LoVo (cell line): Measurements from ENCODE around the gene RELA.
"Not testable (repeated sequence)": the region's sequence is repeated elsewhere in the genome, so short reads cannot be mapped to it uniquely, and the experiment has no call there.

ENCODE experiments used
- DNase-seq: peaks from one replicate; pipeline ENCODE4 v3.0.0-alpha.2; 2016; ENCODE audit warnings: low spot score

RELA gene

GRCh38 chr11:65672180-65672860, 9.6 kb upstream of the RELA start:
- no peak for DNase-seq

GRCh38 chr11:65663639-65664200, 1.0 kb upstream of the RELA start:
- DNase-seq = peak; percentile 32

- DNase-seq = no peak
Observed at GRCh38 chr11:65662247-65662798, 393 bp downstream of the RELA start.

GRCh38 chr11:65661599-65662246, 993 bp downstream of the RELA start:
- no peak for DNase-seq

GRCh38 chr11:65660908-65661307, 1.8 kb downstream of the RELA start:
- not testable (repeated sequence) for DNase-seq

- DNase-seq = no peak
Observed at GRCh38 chr11:65660038-65660437, 2.7 kb downstream of the RELA start.

- no peak for DNase-seq
Observed at GRCh38 chr11:65658174-65659021, 4.3 kb downstream of the RELA start.

- DNase-seq = no peak
Observed at GRCh38 chr11:65657426-65657825, 5.3 kb downstream of the RELA start.

- DNase-seq = no peak
Observed at GRCh38 chr11:65655570-65656332, 7.0 kb downstream of the RELA start.

GRCh38 chr11:65654375-65655349, 8.1 kb downstream of the RELA start:
- DNase-seq = no peak

- peak; percentile 6 for DNase-seq
Observed at GRCh38 chr11:65653229-65654225, 9.2 kb downstream of the RELA start.

- peak; percentile 89 for DNase-seq
Observed at GRCh38 chr11:65652511-65653228, 10.0 kb downstream of the RELA start.

- peak; percentile 73 for DNase-seq
Observed at GRCh38 chr11:65651589-65652510, 10.9 kb downstream of the RELA start.

GRCh38 chr11:65651339-65651588, 11.5 kb downstream of the RELA start:
- DNase-seq = no peak

GRCh38 chr11:65650547-65651338, 12.0 kb downstream of the RELA start:
- DNase-seq = no peak

- DNase-seq = no peak
Observed at GRCh38 chr11:65649656-65650546, 12.8 kb downstream of the RELA start.
